Measurements from ENCODE around the gene PRRC2B.

DNA sequence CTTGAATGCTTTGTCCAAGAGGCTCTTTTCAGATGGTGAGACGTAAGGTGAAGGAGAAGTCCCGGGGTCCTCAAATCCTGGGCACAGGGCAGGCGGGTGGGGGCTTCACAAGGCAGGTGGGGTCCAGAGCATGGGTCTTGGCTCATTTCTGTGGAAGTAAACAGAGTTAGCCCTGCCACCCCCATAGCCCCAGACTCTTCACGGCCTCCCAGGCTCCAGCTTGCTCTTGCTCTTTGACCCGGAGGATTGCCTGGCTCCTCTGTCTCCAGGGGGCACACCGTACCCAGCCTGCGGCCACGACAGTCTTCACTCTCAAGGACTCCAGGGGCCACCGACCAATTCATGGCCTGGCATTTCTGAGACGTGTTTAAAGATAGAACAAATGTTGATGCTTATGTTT, 80.0 kb downstream of the PRRC2B start:
- TF ChIP-seq POLR2A (IDR thresholded peaks at IDR 0.05; ENCODE audit: low read length) (no peak), GATA1 (IDR thresholded peaks at IDR 0.05; ENCODE audit: low read depth, low read length) (no peak)

Data from erythroblast (primary cell).